Stomach (tissue), 4 donors: ENCODE results near the gene DNM3.

Experiments used
- CTCF ChIP-seq, 7 experiments: fragments of 450-650 bp in 4 of 7; fragments of 200-600 bp in 3 of 7; sonication (generic) in 3 of 7; IDR thresholded peaks; one replicate each; pipeline ENCODE4 v1.5.1; 2016 to 2019; ENCODE audit warnings: antibody characterized with exemption in 7 of 7, control low read depth in 2 of 7, mild to moderate bottlenecking in 1 of 7
- EP300 ChIP-seq: sonication (generic); formaldehyde crosslinking; IDR thresholded peaks from one replicate; pipeline ENCODE4 v1.6.1; 2017; ENCODE audit warnings: antibody characterized with exemption
- POLR2A ChIP-seq, 4 donors: fragments of 450-650 bp; IDR thresholded peaks; one replicate each; pipeline ENCODE4 v1.6.1; 2016; ENCODE audit warnings: antibody characterized with exemption in 4 of 4, control low read depth in 2 of 4, mild to moderate bottlenecking in 1 of 4, moderate library complexity in 1 of 4
- POLR2AphosphoS5 ChIP-seq, 3 donors: sonication (generic); formaldehyde crosslinking; IDR thresholded peaks; one replicate each; pipeline ENCODE4 v1.6.1; 2016; ENCODE audit warnings: antibody characterized with exemption in 3 of 3

- no peak for TF ChIP-seq POLR2A (IDR thresholded peaks at IDR 0.05)
- no peak for TF ChIP-seq CTCF (IDR thresholded peaks at IDR 0.05)
- TF ChIP-seq EP300, result no peak
- TF ChIP-seq POLR2AphosphoS5 (IDR thresholded peaks at IDR 0.05), result no peak
These were observed 228.8 kb downstream of the DNM3 start for GRCh38 chr1:172070055-172070454.
